Measurements from ENCODE around the gene HORMAD2. TPM values are rescaled to one million over a fixed set of nuclear protein-coding genes. Genes with fewer than 3 reads are reported as not detected.
"Not testable (repeated sequence)": the region's sequence is repeated elsewhere in the genome, so short reads cannot be mapped to it uniquely, and the experiment has no call there.

HORMAD2 gene
- total RNA-seq, 2 donors from 2014 or later: not detected

- no peaks in the 10 kb centered on the region for H3K27me3 ChIP-seq (replicated peaks; ENCODE audit: insufficient read depth)
- peaks cover 0 to 5% of the 10 kb centered on the region in 2 donors for H3K4me1 ChIP-seq (ENCODE audit: control insufficient read depth in 1 of 2, low read depth in 2 of 2)
- no peak overlapping the region for H3K27ac ChIP-seq
- no peaks in the 10 kb centered on the region for H3K36me3 ChIP-seq
- DNase-seq (ENCODE audit: low spot score): no peak
- no peak overlapping the region for H3K4me3 ChIP-seq
- ATAC-seq (ENCODE audit: insufficient number of reproducible peaks, low FRiP score, low read depth): no peak
- H3K9me3 ChIP-seq: no peaks in the 10 kb centered on the region
- TF ChIP-seq CTCF (IDR thresholded peaks at IDR 0.05): no peak
These were observed 1.6 kb upstream of the HORMAD2 start for GRCh38 chr22:30078320-30079311.

- Histone ChIP-seq H3K27ac (no peak overlapping the region), H3K9me3 (no peaks in the 10 kb centered on the region), H3K36me3 (no peaks in the 10 kb centered on the region), H3K4me1 (ENCODE audit: control insufficient read depth in 1 of 2, low read depth in 2 of 2) (peaks cover 0 to 5% of the 10 kb centered on the region in 2 donors), H3K4me3 (no peak overlapping the region), H3K27me3 (replicated peaks; ENCODE audit: insufficient read depth) (no peaks in the 10 kb centered on the region)
- ATAC-seq (ENCODE audit: insufficient number of reproducible peaks, low FRiP score, low read depth): no peak
- no peak for TF ChIP-seq CTCF (IDR thresholded peaks at IDR 0.05)
- DNase-seq (ENCODE audit: low spot score): no peak
These were observed 541 bp downstream of the HORMAD2 start for GRCh38 chr22:30080805-30081204.

GRCh38 chr22:30086496-30086895 is 6.2 kb downstream of the HORMAD2 start:
- TF ChIP-seq CTCF (IDR thresholded peaks at IDR 0.05): no peak
- DNase-seq (ENCODE audit: low spot score): no peak
- no peaks in the 10 kb centered on the region for H3K4me1 ChIP-seq (ENCODE audit: control insufficient read depth in 1 of 2, low read depth in 2 of 2)
- no peak overlapping the region for H3K4me3 ChIP-seq
- no peak for ATAC-seq (ENCODE audit: insufficient number of reproducible peaks, low FRiP score, low read depth)
- H3K27me3 ChIP-seq (replicated peaks; ENCODE audit: insufficient read depth): no peaks in the 10 kb centered on the region
- H3K27ac ChIP-seq: no peak overlapping the region
- no peaks in the 10 kb centered on the region for H3K36me3 ChIP-seq
- no peaks in the 10 kb centered on the region for H3K9me3 ChIP-seq

GRCh38 chr22:30087037-30087436 is 6.8 kb downstream of the HORMAD2 start:
- H3K4me3 ChIP-seq; H3K9me3 ChIP-seq; H3K27me3 ChIP-seq (replicated peaks; ENCODE audit: insufficient read depth); H3K27ac ChIP-seq; H3K36me3 ChIP-seq; H3K4me1 ChIP-seq (ENCODE audit: control insufficient read depth in 1 of 2, low read depth in 2 of 2); DNase-seq (ENCODE audit: low spot score); ATAC-seq (ENCODE audit: insufficient number of reproducible peaks, low FRiP score, low read depth): not testable (repeated sequence)

- ATAC-seq (ENCODE audit: insufficient number of reproducible peaks, low FRiP score, low read depth): no peak
- no peak overlapping the region for H3K27ac ChIP-seq
- H3K9me3 ChIP-seq: no peaks in the 10 kb centered on the region
- no peak for TF ChIP-seq CTCF (IDR thresholded peaks at IDR 0.05)
- no peaks in the 10 kb centered on the region for H3K4me1 ChIP-seq (ENCODE audit: control insufficient read depth in 1 of 2, low read depth in 2 of 2)
- H3K4me3 ChIP-seq: no peak overlapping the region
- no peaks in the 10 kb centered on the region for H3K36me3 ChIP-seq
- no peaks in the 10 kb centered on the region for H3K27me3 ChIP-seq (replicated peaks; ENCODE audit: insufficient read depth)
- no peak for DNase-seq (ENCODE audit: low spot score)
These were observed 7.3 kb downstream of the HORMAD2 start for GRCh38 chr22:30087611-30088010.

All from thoracic aorta (tissue), 2 donors.